ENCODE results near the gene PRMT3.

DNA sequence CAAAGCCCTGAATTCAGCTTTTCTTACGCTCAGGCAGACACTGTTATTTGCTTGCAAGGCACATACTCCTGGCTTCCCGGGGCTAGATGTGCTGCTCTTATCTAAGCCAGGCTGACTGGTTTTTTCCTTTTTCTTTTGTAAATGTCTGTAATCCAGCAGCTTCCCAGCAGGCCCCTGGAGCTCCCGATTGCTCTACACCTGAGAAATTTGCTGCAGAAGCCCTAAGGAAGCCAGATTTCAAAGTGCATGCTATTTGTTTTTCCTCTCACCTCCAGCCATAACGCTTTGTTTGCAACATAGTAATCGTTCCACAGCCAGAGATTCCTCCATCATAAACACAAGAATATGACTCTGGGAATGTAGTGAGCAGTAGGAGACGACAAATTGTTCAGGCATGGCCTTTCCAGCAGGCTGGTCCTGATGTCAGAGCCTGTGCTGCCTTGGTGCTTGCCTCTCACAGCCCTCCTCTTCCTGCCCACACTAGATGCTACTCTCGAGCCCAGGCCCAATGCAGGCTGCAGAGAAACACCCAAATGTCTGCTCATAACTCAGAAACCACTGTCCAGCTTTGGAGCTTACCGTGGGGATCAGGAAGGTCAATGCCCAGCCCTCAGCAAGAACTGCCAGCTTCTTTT lies 157.2 kb downstream of the PRMT3 start:
- TF ChIP-seq, protein P1, sequence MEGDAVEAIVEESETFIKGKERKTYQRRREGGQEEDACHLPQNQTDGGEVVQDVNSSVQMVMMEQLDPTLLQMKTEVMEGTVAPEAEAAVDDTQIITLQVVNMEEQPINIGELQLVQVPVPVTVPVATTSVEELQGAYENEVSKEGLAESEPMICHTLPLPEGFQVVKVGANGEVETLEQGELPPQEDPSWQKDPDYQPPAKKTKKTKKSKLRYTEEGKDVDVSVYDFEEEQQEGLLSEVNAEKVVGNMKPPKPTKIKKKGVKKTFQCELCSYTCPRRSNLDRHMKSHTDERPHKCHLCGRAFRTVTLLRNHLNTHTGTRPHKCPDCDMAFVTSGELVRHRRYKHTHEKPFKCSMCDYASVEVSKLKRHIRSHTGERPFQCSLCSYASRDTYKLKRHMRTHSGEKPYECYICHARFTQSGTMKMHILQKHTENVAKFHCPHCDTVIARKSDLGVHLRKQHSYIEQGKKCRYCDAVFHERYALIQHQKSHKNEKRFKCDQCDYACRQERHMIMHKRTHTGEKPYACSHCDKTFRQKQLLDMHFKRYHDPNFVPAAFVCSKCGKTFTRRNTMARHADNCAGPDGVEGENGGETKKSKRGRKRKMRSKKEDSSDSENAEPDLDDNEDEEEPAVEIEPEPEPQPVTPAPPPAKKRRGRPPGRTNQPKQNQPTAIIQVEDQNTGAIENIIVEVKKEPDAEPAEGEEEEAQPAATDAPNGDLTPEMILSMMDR (tag by site-specific recombination; IDR thresholded peaks at IDR 0.05), result no peak
- no peak for TF ChIP-seq YY1 (tag by site-specific recombination; IDR thresholded peaks at IDR 0.05)
- TF ChIP-seq, protein P2, sequence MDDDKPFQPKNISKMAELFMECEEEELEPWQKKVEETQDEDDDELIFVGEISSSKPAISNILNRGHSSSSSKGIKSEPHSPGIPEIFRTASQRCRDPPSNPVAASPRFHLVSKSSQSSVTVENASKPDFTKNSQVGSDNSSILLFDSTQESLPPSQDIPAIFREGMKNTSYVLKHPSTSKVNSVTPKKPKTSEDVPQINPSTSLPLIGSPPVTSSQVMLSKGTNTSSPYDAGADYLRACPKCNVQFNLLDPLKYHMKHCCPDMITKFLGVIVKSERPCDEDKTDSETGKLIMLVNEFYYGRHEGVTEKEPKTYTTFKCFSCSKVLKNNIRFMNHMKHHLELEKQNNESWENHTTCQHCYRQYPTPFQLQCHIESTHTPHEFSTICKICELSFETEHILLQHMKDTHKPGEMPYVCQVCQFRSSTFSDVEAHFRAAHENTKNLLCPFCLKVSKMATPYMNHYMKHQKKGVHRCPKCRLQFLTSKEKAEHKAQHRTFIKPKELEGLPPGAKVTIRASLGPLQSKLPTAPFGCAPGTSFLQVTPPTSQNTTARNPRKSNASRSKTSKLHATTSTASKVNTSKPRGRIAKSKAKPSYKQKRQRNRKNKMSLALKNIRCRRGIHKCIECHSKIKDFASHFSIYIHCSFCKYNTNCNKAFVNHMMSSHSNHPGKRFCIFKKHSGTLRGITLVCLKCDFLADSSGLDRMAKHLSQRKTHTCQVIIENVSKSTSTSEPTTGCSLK (tag by site-specific recombination; IDR thresholded peaks at IDR 0.05), result no peak
- TF ChIP-seq, protein P3, sequence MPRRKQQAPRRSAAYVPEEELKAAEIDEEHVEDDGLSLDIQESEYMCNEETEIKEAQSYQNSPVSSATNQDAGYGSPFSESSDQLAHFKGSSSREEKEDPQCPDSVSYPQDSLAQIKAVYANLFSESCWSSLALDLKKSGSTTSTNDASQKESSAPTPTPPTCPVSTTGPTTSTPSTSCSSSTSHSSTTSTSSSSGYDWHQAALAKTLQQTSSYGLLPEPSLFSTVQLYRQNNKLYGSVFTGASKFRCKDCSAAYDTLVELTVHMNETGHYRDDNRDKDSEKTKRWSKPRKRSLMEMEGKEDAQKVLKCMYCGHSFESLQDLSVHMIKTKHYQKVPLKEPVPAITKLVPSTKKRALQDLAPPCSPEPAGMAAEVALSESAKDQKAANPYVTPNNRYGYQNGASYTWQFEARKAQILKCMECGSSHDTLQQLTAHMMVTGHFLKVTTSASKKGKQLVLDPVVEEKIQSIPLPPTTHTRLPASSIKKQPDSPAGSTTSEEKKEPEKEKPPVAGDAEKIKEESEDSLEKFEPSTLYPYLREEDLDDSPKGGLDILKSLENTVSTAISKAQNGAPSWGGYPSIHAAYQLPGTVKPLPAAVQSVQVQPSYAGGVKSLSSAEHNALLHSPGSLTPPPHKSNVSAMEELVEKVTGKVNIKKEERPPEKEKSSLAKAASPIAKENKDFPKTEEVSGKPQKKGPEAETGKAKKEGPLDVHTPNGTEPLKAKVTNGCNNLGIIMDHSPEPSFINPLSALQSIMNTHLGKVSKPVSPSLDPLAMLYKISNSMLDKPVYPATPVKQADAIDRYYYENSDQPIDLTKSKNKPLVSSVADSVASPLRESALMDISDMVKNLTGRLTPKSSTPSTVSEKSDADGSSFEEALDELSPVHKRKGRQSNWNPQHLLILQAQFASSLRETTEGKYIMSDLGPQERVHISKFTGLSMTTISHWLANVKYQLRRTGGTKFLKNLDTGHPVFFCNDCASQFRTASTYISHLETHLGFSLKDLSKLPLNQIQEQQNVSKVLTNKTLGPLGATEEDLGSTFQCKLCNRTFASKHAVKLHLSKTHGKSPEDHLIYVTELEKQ (tag by site-specific recombination; IDR thresholded peaks at IDR 0.05; ENCODE audit: borderline replicate concordance), result no peak
- TF ChIP-seq ZNF211 (tag by site-specific recombination; IDR thresholded peaks at IDR 0.05; ENCODE audit: low read depth), result no peak
- TF ChIP-seq ZNF624 (tag by site-specific recombination; IDR thresholded peaks at IDR 0.05), result no peak
- no peak for TF ChIP-seq ZNF24 (tag by site-specific recombination; IDR thresholded peaks at IDR 0.05)
- TF ChIP-seq ZNF747 (tag by site-specific recombination; IDR thresholded peaks at IDR 0.05), result no peak
- TF ChIP-seq ZNF174 (tag by site-specific recombination; IDR thresholded peaks at IDR 0.05), result no peak
